GM21528 (cell line): ENCODE data around the gene CDH23.

Experiments
- ATAC-seq: cut with Tn5 transposase; IDR thresholded peaks from one replicate; pipeline ENCODE4 v1.9.1; 2021; ENCODE audit warnings: mild to moderate bottlenecking, moderate library complexity; ENCODE audit not compliant: unreplicated experiment, low FRiP score

Gene CDH23

DNA sequence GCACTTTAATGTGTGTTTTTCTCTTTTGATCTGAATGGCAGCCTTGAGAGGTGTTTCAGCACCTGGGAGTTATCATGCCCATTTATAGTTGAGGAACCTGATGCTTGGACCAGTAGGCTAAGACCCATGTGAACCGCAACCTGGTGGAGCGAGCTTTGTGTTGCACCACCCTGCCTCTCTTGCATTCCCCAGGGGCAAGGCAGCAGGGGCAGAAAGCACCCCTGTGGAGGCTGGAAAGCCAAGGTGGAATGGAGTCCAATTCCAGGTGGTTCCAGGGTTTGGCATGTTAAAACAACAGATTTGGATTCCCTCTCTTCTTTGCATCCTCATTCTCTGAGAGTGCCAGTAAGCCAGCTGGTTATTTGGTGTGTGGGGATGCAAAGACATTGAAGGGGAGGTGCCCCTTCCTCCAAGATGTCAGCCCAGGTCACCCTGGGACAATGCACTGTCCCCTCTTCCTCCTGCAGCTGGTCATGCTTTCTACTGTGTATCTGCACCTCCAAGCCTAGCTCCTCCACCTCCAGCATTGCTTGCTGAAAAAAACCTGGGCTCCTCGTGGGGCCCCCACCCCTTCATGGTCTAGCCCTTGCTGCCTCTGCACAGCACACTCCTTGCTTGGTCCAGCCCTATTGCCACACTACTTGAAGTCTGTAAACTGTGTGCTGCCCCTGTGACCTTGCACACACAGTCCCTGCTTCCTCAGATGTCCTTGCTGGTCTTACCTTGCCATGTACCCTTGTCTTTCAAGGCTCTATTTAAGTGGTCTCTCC is 5.6 kb upstream of the CDH23 start:
- no peak for ATAC-seq

DNA sequence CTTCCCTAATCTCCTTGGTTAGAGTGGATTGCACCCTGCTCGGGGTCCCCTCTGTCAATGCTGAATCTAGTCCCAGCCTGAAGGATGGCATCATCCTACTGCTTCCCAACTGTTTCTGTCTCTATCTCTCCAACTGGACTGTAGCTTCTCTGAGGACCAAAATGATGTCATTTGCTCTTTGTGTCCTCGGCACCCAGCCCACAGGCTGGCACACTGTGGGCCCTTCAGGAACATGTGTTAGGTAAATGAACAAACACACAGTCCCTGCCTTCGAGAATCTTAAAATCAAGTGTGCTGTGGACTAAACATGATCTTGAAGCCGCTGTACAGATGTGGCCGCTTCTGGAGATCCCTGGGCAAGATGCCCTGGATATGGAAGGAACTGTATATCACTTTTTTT is 5.0 kb upstream of the CDH23 start:
- ATAC-seq, result no peak

DNA sequence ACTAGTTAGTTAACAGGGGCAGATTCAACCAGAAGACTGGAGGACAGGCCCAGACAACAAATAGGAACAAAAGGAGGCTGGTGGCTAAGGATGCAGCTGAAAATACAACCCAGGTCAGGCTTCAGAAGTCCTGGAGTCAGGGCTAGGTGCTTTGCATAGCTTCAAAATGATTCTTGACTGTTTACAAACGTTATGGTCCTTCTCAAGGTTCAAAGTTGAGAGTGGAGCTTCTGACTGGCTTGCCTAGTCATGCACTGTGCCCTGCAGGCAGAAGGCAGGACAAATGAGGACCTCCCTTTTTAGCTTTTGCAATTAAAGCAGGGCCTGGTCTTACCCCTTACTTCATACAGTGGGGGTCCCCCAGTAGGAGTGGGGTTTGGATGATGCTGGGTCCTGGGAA is 4.4 kb upstream of the CDH23 start:
- no peak for ATAC-seq

DNA sequence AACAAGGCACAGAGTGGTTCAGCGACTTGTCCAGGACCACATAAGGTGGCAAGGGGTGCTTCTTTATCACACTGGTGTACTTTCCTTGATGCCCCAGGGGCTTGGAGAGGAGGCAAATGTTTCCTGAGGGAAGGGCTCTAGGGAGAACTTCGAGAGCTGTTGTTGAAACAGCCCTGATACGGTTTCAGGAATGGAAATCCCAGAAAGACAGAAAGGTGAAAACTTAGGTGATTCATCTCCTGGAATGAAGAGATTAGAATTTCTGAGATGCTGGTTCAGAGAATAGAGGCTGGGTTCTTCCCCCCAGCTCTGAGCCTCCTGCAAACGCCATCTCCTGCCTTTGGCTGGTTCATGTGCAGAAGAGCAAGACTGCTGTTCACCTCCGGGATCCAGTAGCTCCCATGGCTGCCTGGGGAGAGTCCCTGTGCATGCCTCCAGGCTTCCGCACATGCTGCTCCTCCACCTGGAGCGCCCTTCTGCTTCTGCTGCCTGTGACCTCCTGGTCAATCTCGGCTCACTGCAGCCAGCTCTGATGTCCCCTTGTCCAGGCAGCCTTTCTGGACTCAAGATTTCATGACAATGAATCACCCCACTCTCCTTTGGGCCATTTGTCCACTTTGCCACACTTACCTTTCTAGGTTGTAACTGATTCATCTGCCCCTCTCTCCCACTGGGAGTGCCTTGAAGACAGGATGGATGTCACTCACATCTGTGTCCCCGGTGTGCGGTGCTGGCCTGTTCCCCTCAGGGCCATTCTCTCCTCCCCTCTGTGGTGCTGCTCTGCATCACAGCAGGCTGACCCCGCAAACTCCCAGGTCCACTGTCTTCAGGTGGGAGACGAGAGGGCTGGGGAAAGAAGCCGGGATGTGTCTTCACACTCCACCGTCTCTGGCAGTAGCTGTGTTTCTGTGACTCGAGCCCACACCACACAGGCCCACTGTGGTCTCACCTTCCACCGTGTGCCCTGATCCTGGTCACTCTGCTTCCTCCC is 3.6 kb upstream of the CDH23 start:
- ATAC-seq, result no peak

DNA sequence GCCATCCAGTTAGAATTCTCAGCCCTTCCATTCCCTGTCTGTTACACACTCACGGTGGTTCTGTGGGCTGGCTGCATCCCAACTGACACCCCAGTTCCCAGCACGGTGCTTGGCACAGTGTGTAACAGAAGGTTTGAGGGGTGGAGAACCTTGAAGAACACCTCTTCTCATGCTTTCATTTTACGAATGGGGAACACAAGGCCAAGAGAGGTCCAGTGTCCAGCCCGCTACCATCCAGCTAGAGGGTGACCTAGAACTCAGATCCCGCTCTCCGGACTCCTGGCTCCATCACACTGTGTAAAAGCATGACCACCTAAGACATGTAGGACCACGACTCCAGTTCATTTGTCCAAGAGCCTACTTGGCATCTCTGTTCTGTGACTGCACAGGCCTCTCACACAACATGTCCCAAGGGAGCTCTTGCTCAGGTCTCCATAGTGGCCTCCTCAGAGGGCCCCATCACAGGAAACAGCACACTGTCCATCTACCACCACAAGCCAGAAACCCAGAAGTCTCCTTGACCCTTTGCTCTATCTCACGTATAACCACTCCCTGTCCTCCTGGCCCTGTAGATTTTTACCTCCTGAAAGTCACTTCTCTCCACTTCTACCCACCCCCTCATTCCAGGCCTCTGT is 2.8 kb upstream of the CDH23 start:
- ATAC-seq, result no peak

DNA sequence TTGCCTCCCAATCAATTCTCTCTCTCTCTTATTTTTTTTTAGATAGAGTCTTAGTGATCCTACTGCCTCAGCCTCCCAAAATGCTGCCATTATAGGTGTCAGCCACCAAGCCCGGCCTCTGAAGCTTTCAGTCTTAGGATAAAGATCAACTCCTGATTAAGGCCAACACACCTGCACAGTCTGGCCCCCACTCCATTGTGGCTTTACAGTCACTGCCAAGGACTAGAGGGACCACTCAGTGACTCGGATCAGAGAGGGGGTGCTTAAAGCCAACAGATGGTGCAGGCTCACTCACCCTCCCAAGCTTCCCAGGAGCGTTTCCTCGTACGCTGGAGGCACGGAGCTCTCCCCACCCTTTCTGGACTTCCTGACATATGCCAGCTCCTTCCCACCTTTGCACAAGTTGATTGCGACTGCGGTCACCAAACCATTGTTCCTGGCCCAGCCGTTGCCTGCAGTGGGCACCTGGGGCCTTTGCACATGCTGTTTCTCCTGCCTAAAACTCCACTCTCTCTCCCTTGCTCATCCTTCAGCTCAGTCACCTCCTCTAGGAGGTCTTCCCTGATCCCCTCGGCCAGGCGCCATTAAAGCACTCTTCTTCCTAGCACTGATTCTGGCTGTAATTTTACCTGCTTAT is 1.7 kb upstream of the CDH23 start:
- ATAC-seq, result no peak

DNA sequence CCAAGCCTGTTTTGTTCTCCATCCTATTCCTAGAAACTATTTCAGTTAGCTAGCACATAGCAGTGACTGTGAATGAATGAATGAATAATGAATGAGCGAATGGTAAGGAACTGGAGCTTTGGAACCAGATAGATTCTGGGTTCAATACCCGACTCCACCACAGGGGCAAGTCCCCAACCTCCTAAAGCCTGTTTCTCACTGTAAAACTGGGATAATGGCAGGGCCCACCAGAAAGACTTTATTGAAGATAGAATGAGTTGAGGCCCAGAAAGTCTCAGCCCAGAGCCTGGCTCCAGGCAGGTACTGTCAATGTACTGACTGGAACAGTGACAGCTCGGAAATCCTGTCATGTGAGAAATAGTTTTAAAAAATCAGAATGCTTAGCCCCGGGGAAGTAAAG is 1.1 kb upstream of the CDH23 start:
- no peak for ATAC-seq

DNA sequence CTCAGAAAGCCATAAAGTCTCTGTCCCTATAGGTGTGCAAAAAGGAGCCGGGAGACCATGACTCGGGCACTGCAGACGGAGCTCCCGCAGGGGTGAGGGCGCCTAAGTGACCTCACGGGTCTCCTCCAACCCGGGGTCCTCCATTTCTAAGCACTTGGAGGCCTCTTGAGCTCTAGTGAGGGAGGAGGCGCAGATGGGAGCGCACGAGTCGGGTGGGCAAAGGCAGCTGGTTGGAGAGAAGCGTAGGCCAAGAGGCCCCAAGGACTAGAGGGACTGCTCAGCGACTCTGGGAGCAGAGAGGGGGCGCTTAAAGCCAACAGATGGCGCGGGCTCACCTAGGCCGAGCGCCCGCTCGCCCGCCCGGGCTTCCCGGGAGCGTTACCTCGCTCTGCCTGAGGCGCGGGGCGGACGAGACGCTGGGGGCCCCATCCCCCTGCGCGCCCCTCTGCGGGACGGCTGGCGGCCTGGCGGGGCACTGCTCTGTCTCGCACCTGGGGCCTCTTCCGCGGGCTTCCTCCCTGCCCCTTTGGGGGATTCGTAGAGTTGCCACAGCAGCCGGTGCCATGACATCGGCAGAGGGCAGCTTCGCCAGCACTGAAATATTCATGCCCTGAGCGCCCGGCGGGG is 523 bp upstream of the CDH23 start:
- no peak for ATAC-seq

DNA sequence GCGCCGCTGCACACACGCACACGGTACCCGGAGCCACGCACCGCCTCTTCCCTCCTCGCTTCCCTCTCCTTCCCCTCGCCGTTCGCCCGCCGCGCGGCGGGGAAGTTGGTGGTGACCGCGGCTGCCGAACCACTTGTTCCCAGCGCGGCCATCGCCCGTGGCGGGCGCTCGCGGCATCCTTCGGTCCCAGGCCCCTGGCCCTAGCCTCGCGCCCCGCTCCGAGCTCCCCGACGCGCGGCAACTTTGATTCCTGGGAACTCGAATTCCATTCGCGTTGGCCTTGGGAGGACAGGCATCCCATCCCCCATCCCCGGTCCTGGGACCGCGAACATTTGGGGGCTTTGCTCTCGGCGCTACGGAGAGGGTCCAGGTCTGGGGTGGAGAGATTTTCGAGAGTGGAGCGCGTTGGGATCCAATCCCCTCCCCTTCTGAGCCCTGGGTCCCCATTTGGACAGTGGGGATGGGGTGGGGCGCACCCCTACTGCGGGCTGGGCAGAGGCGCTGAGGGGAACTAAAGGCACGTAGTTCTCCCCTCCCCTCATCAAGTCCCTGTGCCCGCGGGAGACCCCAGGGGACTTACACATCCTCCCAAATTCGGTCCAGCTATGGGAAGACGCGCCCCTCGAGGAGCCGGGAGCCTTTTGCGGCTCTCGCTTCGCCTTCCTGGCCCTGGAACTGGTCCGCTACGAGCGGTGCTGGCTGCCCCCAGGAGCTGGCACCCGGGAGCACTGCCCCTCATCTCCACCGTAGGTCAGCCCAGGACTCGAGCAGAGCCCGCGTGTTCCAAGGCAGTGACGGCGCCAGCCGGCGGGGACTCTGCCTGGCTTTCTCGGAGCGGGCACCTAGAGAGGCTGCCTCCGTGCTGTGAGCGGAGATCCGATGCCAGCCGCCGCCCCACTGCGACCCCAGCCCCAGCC is 834 bp downstream of the CDH23 start:
- no peak for ATAC-seq

DNA sequence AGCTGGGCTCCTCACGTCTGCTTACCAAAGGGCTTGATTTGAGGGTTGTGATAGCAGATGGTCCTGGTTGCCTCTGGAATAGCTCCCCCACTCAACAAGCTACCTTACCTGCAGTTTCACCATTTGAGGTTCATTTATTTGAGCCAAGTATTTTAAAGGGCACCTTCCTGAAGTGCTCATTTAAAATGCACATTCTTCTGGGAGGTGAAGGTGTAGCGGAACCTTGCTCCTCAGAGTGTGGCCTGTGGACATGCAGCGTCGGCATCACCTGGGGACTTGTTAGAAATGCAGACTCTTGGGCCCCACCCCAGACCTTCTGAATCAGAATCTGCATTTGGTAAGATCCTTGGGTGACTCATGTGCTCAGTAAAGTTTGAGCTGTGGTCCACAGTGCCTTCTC is 2.3 kb downstream of the CDH23 start:
- no peak for ATAC-seq

DNA sequence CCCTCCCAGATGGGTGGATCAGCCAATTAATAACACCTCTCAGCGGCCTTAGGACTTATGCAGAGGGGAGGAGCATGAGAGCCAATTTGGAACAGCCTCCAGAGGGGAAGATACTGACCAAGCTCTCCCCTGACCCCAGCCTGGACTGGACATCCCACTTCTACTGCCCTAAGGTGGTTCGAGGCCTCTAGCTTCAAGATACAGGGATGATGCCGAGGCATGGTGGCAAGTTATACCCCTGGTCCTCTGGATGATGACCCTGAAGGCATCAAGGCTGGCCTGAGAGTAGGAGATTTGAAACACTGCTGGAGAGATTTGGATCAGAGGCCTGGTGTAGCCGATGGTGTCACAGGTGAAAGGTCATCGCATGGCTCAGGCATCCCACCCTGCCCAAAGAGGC is 3.2 kb downstream of the CDH23 start:
- no peak for ATAC-seq

DNA sequence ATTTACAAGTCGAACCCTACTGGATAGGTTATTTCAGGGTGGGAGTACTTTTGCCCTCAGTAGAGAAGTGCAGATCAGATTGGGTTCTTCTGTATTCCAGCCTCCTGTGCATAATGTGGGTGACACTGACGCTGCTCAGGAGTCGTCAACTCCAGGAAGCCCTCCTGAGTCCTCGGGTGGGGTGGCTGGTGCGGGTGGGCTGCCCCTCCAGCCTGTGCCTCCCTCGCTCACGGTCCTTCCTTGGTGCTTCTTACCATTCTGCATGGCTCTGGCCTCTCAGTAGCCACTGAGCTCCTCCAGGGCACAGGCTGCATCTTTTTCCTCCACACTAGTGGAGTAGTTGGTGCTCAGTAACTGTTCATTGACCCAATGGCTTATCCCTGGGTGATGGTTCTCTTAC is 4.3 kb downstream of the CDH23 start:
- ATAC-seq, result no peak

DNA sequence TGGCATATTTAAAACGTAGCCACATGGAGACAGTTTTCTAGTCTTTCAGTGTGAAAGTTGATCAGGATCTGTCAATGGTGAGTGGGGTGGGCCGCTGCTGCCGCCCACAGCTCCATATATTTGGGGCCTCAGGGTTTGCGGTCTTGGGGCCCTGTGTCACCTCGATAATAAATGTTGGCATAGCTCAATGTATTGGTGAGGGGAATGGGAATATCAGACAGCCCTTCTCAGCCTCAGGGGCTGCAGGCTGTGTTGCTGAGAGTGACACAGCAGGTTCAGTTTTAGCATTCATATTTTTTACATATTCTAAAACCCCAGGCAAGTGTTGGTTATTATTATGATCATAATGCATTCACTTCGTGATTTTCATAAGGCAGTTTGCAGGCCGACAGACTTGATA is 5.3 kb downstream of the CDH23 start:
- ATAC-seq, result no peak

DNA sequence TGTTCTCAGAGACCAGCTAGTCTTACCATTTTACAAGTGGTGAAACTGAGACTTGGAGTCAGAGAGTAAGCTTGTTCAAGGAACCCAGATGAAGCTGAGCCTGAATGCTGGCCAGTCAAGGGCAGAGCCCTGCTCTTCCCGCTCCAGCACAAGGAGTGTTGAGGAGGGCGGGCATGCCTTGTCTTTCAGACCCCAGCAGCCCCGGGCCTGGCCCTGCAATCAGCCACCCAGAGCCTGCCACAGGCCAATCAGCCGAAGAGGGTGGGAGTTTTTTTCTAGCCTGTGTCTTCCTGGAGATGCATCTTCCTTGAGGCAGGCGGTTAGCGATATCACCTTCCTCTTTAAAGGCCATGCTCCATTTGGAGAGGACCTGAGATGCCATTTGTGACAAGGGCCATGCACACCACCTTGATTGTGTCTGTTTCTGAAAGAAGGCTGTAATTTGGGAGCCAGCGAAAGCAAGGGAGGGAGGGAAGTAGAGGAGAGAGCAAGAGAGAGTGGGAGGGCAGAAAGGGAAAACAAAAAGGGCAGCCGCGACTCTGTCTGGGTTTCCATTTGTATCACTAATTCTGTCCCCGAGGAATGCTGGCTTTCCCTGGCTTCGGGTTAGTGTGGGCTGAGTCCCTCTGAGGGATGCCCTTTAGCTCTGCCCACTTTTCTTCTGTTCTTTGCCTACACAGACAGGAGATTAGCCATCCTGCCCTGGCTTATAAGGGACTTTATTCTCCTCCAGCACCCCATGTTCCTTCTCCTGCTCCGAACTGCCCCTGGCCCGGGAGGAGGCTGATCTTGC is 8.0 kb downstream of the CDH23 start:
- ATAC-seq, result no peak

DNA sequence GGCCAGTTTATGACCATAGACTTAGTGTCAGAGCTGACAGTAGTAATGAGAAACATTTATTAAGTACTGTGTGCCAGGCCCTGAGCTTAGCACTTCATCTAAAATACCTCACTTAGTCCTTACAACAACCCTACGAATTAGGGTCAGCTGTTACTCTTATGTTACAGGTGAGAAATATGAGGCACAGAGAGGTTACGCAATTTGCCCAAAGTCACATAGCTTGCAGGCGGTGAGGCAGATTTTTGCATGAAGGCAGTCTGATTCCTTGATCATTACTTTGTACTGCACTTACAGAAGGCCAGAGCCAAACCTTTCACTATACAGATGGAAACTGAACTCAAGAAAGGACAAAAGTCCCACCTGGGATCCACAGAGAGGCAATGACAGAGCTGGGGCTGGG is 10.2 kb downstream of the CDH23 start:
- ATAC-seq, result no peak

DNA sequence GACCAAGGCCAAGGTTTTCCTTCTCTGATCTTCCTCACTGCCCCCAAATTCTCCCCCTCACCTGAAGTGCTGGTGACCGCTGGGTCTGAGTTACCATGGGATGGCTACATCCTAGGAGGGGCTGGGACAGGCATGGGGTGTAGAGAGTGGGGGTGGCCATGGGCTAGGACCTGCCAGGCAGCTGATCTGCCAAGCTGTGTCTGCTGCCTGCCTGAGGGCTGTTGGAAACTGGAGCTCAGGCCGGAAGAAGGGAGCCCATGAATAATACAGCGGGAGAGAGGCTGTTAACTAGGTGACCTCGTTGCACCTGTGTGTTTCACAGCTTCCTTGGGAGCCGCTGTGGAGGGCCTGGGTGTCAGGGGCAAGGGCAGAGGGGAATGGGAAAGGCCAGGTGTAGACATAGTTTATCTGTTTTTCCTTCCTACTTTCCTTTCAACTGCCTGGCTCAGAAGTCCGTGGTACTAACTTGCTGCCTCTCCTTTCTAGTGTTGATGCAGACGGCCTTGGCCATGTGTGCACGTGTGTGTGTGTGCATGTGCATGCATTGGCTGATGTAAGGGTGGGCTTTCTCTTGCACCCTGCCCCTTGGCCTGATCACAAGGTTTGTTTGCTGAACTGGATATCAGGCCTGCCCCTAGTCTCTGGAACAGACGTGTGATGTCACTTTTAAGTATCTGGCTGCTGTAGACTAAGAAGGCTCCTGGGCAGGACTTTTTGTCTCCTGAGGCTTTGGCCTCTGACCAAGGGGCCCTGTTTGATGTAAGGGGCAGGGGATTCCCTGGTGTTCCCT is 11.9 kb downstream of the CDH23 start:
- no peak for ATAC-seq

DNA sequence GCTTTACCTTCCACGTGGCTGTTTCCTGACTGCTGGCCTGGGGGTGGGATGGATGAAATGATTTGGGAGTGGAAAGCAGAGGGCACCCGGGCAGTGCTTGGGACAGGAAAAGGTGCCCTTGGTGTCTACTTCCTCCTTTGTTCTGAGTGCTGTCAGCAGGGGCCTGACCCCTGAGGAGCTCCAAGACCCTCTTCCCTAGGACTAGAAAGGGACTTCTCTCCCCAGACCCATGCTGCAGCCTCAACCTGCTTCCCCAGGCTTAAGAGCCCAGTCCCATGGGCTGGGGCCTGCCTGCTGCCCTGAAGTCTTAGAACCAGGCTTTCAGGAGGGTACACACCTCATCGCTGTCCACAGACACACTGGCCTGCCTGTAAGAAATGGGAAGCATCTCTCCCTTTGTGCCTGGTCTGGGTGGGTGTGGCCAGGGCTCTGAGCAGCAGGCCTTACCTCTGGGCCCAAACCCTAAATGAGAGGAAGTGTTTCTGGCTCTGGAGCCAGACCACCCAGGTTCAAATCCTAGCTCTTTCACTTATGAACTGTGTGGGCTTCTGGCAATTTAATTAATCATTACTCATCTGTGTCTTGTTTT is 12.9 kb downstream of the CDH23 start:
- ATAC-seq, result no peak
